Neural progenitor cell (in vitro differentiated cells): ENCODE results near the gene MDM4.

ENCODE experiments used
- CTCF ChIP-seq: fragments of 200-600 bp; sonication (generic); IDR thresholded peaks from 2 replicates; pipeline ENCODE4 v1.5.1; 2017; ENCODE audit warnings: antibody characterized with exemption, mild to moderate bottlenecking
- EZH2 ChIP-seq: fragments of 200-600 bp; sonication (generic); IDR thresholded peaks from 2 replicates; pipeline ENCODE4 v1.6.1; 2017; ENCODE audit warnings: antibody characterized with exemption, mild to moderate bottlenecking, moderate library complexity

DNA sequence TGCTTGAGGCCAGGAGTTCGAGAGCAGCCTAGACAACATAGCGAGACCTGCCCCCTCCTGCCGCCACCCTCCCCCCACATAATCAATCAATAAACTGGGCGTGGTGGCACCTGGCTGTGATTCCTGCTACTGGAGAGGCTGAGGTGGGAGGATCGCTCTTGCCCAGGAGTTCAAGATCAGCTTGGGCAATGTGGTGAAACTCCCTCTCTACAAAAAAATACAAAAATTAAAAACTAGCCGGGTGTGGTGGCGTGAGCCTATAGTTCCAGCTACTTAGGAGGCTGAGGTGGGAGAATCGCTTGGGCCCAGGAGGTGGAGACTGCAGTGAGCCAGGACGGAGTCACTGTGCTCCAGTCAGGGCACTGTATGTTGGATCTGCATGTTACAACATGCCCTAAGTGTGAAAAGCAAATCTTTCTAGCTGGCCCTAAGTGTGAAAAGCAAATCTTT, 7.0 kb upstream of the MDM4 start:
- TF ChIP-seq CTCF: no peak
- no peak for TF ChIP-seq EZH2
